Skeletal muscle cell (primary cell): Measurements from ENCODE around the gene BIN1.

Experiments used
- DNase-seq: peaks from one replicate; pipeline ENCODE4 v3.0.0-alpha.2; 2010; ENCODE audit warnings: low read depth
- H3K4me3 ChIP-seq: 2 replicates; pipeline ENCODE4 v1.5.1; 2011; ENCODE audit warnings: low read depth, mild to moderate bottlenecking, control low read depth, low read length, moderate library complexity

Gene BIN1

DNA sequence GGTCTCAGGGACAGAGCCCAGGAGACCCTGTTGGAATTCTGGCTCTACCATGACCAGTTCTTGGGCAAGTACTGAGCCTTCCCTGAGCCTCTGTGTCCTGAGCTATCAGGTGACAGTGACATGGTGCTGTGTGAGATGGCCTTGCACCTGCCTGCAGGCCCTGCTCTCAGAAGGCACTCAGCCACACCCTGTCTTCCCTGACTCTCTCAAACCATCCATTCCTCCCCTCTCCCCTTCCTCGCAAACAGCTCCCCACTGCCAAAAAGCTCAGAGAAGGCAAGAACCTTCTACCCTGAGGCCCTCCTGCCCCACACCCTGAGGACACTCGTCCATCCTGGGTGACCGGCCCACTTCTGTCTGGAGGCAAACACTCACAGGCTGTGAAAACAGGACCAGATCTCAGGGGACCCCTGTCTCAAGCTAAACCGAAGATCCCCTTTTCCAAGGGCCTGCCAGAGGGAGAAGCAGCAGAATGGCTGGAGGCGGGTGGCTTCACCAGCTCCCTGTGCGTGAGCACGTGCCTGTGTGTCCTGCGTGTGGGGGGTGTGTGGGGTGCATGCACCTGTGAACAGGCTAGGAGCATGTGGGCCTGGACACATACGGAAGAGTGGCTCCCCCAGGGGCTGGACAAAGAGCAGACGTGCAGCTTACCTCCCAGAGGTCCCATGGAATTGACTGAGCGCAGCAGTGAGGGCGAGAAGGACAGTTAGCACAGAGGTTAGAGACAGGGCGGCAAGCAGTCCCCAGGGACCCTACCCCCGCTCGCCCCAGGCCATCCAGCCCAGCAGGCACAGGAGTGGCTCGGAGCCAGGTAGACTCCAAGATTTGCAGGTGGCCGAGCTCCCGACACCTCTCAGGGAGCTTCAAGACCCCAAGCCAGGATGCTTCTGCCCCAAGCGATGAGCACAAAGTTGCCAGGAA is 53.9 kb downstream of the BIN1 start:
- no peak for DNase-seq
- no peak overlapping the region for H3K4me3 ChIP-seq

DNA sequence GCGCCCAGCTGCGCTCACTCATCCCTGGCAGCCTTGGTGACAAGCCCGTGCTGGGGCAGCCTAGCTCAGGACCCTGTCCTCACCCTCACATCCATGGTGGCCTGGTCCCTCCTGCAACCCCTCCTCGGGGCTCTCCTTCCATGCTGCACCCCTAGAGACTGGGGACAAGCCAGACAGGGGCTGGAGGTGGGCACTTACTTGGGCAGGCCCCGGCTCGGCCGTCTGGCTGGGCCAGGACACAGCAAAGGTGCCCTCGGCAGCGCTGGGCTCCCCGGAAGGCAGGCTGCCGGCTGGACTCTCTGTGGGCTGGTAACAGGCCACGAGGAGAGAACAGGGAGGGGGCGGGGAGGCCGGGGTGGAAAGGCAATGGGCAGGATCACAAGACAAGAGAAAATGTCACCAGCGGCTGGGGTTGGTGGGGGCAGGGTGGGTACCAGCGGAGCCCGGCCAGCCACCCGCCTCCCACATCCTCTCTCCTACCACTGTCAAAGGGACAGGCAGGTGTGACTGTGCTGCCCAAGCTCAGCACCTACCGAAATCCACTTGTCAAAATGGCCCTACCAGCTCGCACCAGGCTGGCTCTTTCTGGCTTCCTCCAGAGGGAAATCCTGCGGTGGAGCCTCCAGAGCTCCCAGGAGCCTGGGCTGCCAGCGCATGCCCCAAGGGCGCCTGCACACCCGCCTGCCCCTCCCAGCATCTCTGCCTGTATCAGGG is 54.7 kb downstream of the BIN1 start:
- H3K4me3 ChIP-seq, result no peak overlapping the region
- no peak for DNase-seq

DNA sequence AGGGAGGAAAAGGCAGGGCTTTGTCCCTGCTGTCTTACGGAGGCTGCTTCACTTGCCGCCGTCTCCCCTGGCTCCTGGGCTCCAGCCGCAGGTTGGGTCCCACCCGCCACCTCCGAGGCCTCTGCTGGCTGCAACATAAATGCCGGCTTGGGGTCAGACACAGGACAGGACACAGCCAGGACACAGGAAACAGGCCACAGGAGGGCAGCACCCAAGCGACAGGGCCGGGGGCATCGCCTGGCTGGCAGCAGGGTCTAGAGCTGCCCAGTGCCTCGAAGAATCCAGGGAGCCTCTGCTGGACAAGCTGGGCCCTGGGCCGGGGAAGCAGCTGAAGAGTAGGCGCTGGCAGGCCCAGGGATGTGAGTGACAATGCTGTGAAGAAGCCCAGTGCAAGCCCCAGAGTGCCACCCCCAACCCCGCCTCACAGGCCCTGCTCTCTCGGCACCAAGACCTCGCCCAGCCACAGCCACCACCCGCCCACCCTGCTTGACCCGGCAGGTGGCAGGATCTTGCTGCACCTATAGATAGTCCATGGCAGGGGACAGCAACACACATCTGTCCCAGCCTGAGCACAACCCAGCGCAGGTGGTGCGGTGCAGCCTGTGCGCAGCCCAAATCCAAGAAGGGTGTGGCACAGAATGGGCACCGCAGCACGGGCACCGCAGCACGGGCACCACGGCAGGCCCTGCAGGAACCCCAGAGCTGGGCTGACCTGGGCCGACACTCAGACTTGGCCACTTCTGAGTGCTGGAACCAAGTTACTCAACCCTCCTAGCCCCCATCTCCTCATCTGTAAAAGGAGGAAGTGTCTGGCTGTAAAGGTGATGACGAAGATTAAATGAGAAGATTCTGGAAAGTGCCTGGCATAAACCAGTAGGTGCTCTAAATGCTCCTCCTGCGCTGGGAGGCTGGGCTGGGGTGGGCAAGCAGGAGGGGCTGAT is 55.6 kb downstream of the BIN1 start:
- DNase-seq, result no peak
- no peak overlapping the region for H3K4me3 ChIP-seq

DNA sequence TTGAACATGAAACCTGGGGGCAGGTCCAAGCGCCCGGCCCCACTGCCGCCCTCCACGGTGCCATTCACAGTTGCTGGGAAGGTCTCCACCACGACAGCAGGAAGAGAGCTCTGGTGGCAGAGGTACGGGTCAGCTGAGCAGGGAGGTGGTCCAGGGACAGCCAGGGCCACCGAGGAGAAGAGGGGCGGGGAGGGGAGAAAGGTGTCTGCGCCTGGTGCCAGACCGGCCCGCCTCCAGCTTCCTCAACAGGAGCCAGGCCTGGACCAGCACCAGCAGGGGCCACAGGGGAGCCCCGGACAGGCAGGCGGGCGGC is 56.2 kb downstream of the BIN1 start:
- no peak overlapping the region for H3K4me3 ChIP-seq
- DNase-seq, result no peak

- no peak for DNase-seq
- H3K4me3 ChIP-seq, result no peak overlapping the region
Observed at GRCh38 chr2:127049927-127050802, 56.8 kb downstream of the BIN1 start.

GRCh38 chr2:127048969-127049897 is 57.7 kb downstream of the BIN1 start:
- H3K4me3 ChIP-seq, result no peak overlapping the region
- DNase-seq, result no peak

GRCh38 chr2:127048618-127048935 is 58.4 kb downstream of the BIN1 start:
- no peak for DNase-seq
- H3K4me3 ChIP-seq, result no peak overlapping the region

GRCh38 chr2:127047716-127048617 is 59.0 kb downstream of the BIN1 start:
- H3K4me3 ChIP-seq, result no peak overlapping the region
- no peak for DNase-seq

DNA sequence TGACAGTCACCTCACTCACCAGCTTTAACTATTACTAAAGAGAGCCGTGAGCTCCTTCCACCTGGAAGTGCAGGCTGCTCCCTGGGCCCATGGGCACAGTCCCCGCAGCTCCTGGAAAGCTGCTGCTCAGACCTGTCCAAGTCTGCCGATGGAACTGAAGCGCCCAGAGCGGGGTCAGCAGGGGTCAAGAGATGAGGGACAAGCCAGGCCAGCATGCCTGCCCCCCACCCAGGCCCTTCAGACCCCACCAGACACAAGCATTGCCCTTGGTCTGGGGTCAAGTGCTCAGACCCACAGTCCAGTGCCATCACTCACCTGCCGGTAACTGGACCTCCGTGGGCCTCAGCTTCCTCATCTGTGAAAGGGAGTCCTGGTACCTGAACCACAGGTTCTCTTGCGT is 59.9 kb downstream of the BIN1 start:
- no peak for DNase-seq
- no peak overlapping the region for H3K4me3 ChIP-seq

DNA sequence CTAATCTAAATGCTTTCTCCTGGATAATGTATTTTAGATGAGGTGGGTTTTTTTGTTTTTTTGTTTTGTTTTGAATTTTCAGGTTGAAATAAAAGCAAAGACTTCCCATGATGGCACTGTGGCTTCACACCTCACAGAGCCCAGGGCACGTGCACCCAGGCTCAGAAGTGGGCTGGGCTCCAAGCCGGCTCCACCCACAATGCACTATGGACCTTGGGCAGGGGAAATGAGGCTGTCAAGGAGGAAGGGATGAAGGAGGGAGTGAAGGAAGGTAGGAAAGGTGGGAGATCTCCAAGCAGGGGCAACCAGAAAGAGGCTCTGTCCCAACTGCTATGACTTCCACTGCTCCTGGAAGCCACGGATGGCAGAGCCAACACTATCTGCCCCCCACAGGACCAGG is 60.4 kb downstream of the BIN1 start:
- no peak for DNase-seq
- no peak overlapping the region for H3K4me3 ChIP-seq

- H3K4me3 ChIP-seq, result no peak overlapping the region
- DNase-seq, result no peak
Observed at GRCh38 chr2:127045792-127046501, 61.0 kb downstream of the BIN1 start.

- DNase-seq, result no peak
- no peak overlapping the region for H3K4me3 ChIP-seq
Observed at GRCh38 chr2:127044977-127045661, 61.8 kb downstream of the BIN1 start.

DNA sequence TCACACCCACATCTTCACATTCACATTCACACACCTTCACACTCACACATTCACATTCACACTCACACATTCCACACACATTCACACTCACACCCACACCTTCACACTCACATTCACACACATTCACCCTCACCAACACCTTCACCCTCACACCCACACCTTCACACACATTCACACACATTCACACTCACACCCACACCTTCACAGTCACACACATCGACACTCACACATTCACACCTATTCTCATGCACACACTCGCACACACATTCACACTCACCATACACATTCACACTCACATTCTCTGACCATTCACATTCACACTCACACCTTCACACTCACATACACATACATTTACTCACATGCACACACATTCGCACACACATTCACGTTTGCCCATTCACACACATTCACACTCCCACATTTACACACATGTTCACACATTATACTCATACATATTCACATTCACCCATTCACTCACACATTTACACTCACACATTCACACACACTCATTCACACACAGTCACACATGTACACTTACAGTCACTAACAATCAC is 62.7 kb downstream of the BIN1 start:
- no peak for DNase-seq
- H3K4me3 ChIP-seq, result no peak overlapping the region

DNA sequence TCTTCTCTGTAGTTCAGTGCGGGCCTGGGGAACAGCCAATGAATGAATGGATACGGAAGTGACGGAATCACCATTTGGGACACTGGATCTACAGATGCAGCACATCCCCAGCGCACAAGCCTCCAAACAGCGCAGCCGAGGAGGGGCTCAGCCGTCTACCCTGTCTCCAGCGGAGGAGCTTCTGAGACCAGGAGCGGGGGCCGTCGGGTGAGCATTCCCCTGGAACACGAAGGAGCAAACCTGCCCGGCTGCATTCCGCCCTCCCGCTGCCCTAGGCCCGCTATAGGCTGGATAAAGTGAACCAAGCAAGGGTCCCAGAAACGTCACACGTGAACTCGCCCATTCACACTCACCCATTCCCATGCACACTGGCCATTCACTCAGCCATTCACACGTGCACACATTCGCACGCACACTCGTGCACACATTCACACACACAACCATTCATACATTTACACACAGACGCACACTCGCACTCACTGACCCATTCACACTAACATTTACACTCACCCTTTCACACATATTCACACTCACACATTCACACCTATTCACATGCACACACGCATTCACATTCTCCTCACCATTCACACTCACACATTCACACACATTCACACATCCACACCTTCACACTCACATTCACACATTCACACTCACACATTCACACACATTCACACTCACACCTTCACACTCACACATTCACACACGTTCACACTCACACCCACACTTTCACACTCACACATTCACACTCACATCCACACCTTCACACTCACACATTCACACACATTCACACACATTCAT is 63.4 kb downstream of the BIN1 start:
- DNase-seq, result no peak
- H3K4me3 ChIP-seq, result no peak overlapping the region
